Sigmoid colon (tissue), 7 donors: ENCODE measurements around the gene DQX1. TPM values are rescaled to one million over a fixed set of nuclear protein-coding genes. Genes with fewer than 3 reads are reported as not detected.

ENCODE experiments used
- DNase-seq: peaks from one replicate; pipeline ENCODE4 v3.0.0-alpha.2; 2019
- H3K27ac ChIP-seq, 4 donors: fragments of 200-600 bp; sonication (generic); one replicate each; pipeline ENCODE4 v1.5.1; 2016 to 2019; ENCODE audit warnings: mild to moderate bottlenecking in 1 of 4
- H3K27me3 ChIP-seq, 3 donors: fragments of 200-600 bp; sonication (generic); one replicate each; pipeline ENCODE4 v1.5.1; 2019; ENCODE audit warnings: mild to moderate bottlenecking in 1 of 3
- H3K36me3 ChIP-seq, 4 donors: fragments of 200-600 bp; sonication (generic); one replicate each; pipeline ENCODE4 v1.5.1; 2016 to 2019
- H3K4me1 ChIP-seq, 4 donors: fragments of 200-600 bp; sonication (generic); one replicate each; pipeline ENCODE4 v1.5.1; 2017 to 2019
- H3K4me3 ChIP-seq, 4 donors: fragments of 200-600 bp; sonication (generic); one replicate each; pipeline ENCODE4 v1.5.1; 2017 to 2019; ENCODE audit warnings: mild to moderate bottlenecking in 2 of 4, moderate library complexity in 1 of 4
- H3K9me3 ChIP-seq, 4 donors: fragments of 200-600 bp in 3 of 4; sonication (generic) in 3 of 4; one replicate each; pipeline versions ENCODE4 v1.5.1 to v1.6.1; 2013 to 2019
- EP300 ChIP-seq, 4 donors: sonication (generic); formaldehyde crosslinking; IDR thresholded peaks; one replicate each; pipeline ENCODE4 v1.6.1; 2017; ENCODE audit warnings: antibody characterized with exemption in 4 of 4
- POLR2A ChIP-seq, 2 donors: fragments of 450-650 bp; IDR thresholded peaks; one replicate each; pipeline ENCODE4 v1.6.1; 2016; ENCODE audit warnings: antibody characterized with exemption in 2 of 2, mild to moderate bottlenecking in 2 of 2, moderate library complexity in 2 of 2
- POLR2AphosphoS5 ChIP-seq, 4 donors: sonication (generic); formaldehyde crosslinking; IDR thresholded peaks; one replicate each; pipeline ENCODE4 v1.6.1; 2017; ENCODE audit warnings: antibody characterized with exemption in 4 of 4
- WGBS, 2 donors: extraction: QIAGEN DNeasy Blood & Tissue Kit; methylation state at CpG; one replicate each; pipeline ENCODE4 v1.1.7; 2013; 5-methylcytosine and 5-hydroxymethylcytosine counted together
- intact Hi-C: fragments of 100-400 bp; cut with DNase I; formaldehyde crosslinking; loops from one replicate; pipeline ENCODE4 v1.15.1; 2023
- polyA plus RNA-seq, 3 donors: library from polyadenylated mRNA; stranded (reverse); fragments of 200-250 nt; gene quantifications; one replicate each; pipeline ENCODE4 v1.2.3, GENCODE V29; 2013
- total RNA-seq, 4 donors: library from RNA; depleted of rRNA; stranded (reverse); fragments of >200 nt; gene quantifications; one replicate each; pipeline ENCODE4 v1.1.0, GENCODE V29; 2016
- TF ChIP-seq, protein P1 (sequence below), 4 experiments: fragments of 450-650 bp in 3 of 4; fragments of 200-600 bp in 1 of 4; IDR thresholded peaks; one replicate each; pipeline ENCODE4 v1.5.1; 2016 to 2019; ENCODE audit warnings: antibody characterized with exemption in 4 of 4, mild to moderate bottlenecking in 3 of 4, moderate library complexity in 2 of 4
- donor health status: healthy with polysubstance abuse.
- donor health status: Bipolar disorder and iron deficiency.
- donor health status: healthy.

Gene DQX1, protein sequence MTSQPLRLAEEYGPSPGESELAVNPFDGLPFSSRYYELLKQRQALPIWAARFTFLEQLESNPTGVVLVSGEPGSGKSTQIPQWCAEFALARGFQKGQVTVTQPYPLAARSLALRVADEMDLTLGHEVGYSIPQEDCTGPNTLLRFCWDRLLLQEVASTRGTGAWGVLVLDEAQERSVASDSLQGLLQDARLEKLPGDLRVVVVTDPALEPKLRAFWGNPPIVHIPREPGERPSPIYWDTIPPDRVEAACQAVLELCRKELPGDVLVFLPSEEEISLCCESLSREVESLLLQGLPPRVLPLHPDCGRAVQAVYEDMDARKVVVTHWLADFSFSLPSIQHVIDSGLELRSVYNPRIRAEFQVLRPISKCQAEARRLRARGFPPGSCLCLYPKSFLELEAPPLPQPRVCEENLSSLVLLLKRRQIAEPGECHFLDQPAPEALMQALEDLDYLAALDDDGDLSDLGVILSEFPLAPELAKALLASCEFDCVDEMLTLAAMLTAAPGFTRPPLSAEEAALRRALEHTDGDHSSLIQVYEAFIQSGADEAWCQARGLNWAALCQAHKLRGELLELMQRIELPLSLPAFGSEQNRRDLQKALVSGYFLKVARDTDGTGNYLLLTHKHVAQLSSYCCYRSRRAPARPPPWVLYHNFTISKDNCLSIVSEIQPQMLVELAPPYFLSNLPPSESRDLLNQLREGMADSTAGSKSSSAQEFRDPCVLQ
- total RNA-seq (not detected), polyA plus RNA-seq (10 to 100 TPM in 2 of 3 donors, 1 to 10 TPM in 1; 7.2 to 15.6 (median 13.2) TPM)

DNA sequence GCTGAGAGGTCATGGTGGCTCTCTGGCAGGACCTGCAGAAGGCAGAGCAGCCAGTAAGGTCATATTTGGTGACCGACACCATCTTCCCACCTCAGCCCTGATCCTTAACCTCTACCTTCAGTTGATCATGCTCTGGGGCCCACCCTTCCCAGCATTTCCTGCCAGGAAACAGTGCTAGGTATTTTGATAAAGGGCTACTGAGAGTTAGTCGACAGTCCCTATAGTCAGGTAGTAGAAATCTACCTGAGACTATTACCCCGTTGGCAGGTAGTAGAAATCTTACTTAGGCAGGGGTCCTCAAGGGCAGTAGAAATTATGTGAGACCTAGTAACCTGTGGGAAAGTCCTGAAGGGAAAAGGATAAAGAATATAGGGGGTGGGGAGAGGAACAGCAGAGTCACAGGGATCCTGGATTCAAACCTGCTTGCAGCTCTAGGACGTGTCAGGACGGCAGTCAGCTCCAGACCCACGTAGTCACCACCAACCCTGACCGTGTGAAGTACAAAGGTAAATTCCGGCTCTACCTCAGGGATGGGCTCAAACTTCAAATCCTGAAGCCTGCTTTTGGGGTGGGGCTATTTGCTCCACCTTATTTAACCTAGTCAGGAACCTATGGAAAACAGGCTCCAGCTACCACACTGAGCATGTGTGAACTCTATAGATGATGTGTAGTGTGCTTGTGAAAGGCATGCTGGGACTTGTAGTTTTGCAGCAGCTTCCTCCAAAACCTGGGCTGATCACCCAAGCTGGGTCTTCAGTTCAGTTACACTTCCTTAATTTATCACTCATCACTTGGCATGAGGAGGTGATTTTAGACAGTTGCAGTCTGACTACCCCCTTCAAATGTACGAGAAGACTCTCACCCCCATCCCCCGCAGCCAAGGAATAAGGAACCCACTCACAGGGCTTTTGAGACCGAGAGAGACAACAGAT, at the start of gene DQX1:
Gene DQX1, minus strand, starts transcription at position 515 of the 932 bp plus-strand sequence. Its CDS starts 502 bp downstream, at position 13.
- Histone ChIP-seq H3K4me3 (no peak within 1 kb of the TSS), H3K27me3 (peaks cover 0 to 2% (median 0%) of the 10 kb centered on the region in 3 donors), H3K9me3 (no peaks in the 10 kb centered on the region), H3K27ac (no peak within 1 kb of the TSS), H3K36me3 (peaks cover 21 to 28% (median 22%) of the 10 kb centered on the region in 4 donors), H3K4me1 (peaks cover 0 to 27% (median 16%) of the 10 kb centered on the region in 4 donors)
- TF ChIP-seq, protein P1, sequence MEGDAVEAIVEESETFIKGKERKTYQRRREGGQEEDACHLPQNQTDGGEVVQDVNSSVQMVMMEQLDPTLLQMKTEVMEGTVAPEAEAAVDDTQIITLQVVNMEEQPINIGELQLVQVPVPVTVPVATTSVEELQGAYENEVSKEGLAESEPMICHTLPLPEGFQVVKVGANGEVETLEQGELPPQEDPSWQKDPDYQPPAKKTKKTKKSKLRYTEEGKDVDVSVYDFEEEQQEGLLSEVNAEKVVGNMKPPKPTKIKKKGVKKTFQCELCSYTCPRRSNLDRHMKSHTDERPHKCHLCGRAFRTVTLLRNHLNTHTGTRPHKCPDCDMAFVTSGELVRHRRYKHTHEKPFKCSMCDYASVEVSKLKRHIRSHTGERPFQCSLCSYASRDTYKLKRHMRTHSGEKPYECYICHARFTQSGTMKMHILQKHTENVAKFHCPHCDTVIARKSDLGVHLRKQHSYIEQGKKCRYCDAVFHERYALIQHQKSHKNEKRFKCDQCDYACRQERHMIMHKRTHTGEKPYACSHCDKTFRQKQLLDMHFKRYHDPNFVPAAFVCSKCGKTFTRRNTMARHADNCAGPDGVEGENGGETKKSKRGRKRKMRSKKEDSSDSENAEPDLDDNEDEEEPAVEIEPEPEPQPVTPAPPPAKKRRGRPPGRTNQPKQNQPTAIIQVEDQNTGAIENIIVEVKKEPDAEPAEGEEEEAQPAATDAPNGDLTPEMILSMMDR (IDR thresholded peaks at IDR 0.05): no peak
- TF ChIP-seq EP300 (IDR thresholded peaks at IDR 0.05) (no peak), POLR2A (IDR thresholded peaks at IDR 0.05) (no peak), POLR2AphosphoS5 (IDR thresholded peaks at IDR 0.05) (no peak)
- no peak for DNase-seq
- WGBS, 2 donors: 49 to 74% methylated on average over 11 of the region's 11 CpGs
- intact Hi-C loops: loop anchor here (5.0 kb wide), 1 partner anchor 61 kb away; no protein-coding TSS in a partner anchor

DNA sequence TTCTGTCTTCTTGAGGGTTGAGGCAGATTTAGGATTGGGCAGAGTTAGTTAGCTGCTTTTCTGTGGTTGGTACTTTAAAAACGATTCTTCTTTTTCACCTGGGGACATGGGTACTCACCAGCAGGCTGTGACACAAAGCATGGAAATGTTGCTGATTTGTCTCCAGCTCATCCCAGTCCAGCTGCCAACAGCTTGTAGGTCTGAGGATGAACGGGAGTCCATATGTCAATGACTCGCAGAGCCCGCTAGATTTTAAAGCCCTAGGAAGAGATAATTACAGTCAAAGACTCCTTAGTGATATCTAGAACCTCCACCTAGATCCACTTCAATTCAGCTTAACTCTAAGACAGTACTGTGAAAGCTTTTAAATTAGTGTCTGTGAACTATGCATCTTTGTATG, 49.3 kb upstream of the DQX1 start:
- WGBS, 2 donors: 88 to 92% methylated on average over 4 of the region's 4 CpGs
- DNase-seq: no peak
- H3K4me3 ChIP-seq: no peak overlapping the region
- intact Hi-C loops: no loop called here
- no peaks in the 10 kb centered on the region for H3K36me3 ChIP-seq
- no peak for TF ChIP-seq POLR2A (IDR thresholded peaks at IDR 0.05)
- no peak for TF ChIP-seq POLR2AphosphoS5 (IDR thresholded peaks at IDR 0.05)
- TF ChIP-seq, protein P1 (IDR thresholded peaks at IDR 0.05): no peak
- no peak for TF ChIP-seq EP300 (IDR thresholded peaks at IDR 0.05)
- no peak overlapping the region for H3K27ac ChIP-seq
- no peaks in the 10 kb centered on the region for H3K4me1 ChIP-seq
- no peaks in the 10 kb centered on the region for H3K9me3 ChIP-seq
- no peaks in the 10 kb centered on the region for H3K27me3 ChIP-seq

DNA sequence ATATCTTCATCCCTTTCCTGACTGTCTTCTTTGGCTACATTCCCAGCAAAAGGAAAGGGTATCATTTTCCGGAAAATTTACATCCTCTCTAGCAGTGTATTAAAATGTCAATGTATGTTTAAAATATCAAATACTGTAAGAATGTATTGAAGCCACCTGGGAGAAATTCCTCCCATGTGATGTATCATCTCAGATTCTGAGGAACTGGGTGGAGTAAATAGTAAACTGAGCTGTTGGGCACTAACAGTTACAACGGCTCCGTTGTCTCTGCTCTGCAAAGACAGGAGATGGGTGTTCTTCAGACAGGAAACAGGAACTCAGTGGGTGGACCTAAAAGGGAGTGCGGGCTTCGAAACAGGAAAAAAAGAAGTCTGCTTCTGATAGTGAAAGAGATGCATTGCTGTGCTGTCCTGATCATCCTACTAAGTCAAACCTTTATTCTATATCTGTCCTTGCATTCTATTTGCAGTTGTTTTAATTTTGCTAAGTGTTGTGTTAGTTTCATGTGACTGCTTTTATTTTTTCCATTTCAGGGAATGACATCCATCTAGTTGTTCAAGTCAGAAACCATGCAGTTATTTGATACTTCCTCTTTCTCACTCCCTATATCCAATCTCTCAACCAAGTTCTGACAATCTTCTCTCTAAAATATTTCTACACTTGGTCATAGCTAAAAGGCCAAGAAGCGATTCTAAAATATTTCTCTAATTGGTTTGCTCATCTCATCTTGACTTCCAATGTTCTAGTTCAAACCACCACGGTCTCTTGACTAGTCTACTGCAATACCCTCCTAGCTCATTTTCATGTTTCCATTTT, 47.9 kb upstream of the DQX1 start:
- TF ChIP-seq POLR2A (IDR thresholded peaks at IDR 0.05) (no peak), POLR2AphosphoS5 (IDR thresholded peaks at IDR 0.05) (no peak), EP300 (IDR thresholded peaks at IDR 0.05) (no peak)
- TF ChIP-seq, protein P1 (IDR thresholded peaks at IDR 0.05): no peak
- H3K9me3 ChIP-seq: no peaks in the 10 kb centered on the region
- H3K27ac ChIP-seq: no peak overlapping the region
- H3K4me1 ChIP-seq: no peaks in the 10 kb centered on the region
- H3K4me3 ChIP-seq: no peak overlapping the region
- H3K27me3 ChIP-seq: no peaks in the 10 kb centered on the region
- DNase-seq: no peak
- intact Hi-C loops: no loop called here
- H3K36me3 ChIP-seq: no peaks in the 10 kb centered on the region
- WGBS, 2 donors: 37 to 58% methylated on average over 7 of the region's 7 CpGs
